ENCODE results near the gene L3MBTL3. TPM values are rescaled to one million over a fixed set of nuclear protein-coding genes. Genes with fewer than 3 reads are reported as not detected.

The L3MBTL3 gene
- total RNA-seq, 1 donor from 2014 or later, result 15.1 TPM

DNA sequence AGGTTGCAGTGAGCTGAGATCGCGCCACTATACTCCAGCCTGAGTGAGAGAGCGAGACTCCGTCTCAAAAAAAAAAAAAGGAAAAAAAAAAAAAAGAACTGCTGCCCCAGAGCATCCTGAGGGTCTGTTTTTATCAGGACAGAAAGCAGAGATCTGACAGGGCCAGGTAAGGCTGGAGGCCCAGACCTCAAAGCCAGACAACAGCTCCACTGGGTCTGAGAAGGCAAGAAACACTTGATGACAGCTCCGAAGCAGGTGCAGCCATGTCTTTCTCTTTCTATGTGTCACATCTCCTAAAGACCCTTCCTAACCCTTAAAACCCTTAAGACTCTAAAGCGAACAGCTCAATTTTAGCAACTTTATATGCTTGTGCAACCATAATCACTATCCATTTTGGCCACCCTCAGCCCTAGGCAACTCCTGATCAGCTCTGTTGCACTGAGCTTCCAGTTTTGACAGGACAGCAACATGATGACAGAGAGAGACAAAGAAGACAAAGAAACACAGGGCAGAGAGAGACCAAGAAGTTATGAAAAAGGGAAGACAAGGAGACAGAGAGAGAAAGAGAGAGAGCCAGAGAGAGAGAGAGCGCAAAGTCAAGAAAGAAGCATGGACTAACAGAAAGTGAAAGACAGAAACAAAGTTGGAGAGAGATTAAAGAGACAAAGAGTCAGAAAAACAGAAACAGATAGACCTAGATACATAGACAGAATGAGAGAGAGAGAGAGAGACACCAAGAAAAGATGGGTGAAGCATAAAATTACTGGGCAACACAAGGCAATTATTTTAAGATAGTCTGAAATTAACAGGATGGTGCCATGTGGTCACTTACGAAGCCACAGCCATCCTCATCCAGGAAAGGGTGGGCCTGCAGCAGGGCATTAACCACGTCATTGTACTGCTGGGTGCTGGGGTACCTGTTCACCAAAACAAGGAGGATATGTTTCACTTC, 165.2 kb downstream of the L3MBTL3 start:
- DNase-seq (ENCODE audit: low spot score), result no peak

DNA sequence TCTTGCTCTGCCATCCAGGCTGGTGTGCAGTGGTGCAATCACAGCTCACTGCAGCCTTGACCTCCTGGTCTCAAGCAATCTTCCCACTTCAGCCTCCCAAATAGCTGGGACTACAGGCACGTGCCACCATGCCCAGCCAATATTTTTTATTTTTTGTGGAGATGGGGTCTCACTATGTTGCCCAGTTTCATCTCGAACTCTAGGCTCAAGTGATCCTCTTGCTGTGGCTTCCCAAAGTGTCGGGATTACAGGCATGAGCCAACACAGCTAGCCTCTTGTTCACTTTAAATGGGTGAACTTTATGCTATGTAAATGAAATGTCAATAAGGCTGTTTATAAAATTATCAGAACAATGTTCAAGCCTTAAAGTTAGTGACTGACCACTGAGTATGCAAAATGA, 167.3 kb downstream of the L3MBTL3 start:
- no peak for DNase-seq (ENCODE audit: low spot score)

DNA sequence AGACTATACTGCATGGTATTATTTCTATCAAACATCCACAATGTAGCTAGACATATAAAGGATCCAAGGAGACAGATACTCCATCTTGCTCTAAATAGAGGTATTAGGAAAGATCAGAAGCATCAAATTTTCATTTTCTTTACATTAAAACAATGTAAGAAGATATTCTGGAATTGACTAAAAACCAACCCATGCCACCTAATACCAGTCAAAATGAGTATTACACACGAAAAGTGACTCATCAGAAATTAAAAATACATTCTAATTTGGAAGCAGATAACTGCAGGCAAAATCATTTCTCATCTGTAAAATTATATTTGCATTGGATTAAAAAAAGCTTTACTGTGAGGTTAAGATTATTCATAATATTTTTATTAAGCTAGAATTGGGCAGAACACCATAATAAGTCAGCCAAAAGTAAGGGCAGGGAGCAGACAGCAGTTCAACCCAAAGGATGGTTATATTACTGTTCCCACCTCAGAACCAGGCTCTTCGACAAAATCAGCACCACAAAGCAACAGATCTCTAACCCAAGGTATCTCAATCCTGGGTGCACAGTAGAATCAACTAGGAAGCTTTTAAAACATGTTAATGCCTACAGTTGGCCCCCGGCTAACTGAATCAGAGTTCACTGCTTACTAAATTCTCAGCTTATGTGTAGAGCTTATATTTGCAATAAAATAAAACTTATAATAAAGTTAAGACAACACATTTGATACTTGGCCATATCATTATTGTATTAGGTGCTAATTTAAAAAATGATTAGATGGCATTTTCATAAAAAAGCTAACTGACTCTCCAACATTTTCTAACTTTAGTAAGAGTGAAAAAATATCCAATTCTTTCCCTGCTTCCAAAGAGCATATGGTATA, 169.2 kb downstream of the L3MBTL3 start:
- no peak for DNase-seq (ENCODE audit: low spot score)

DNA sequence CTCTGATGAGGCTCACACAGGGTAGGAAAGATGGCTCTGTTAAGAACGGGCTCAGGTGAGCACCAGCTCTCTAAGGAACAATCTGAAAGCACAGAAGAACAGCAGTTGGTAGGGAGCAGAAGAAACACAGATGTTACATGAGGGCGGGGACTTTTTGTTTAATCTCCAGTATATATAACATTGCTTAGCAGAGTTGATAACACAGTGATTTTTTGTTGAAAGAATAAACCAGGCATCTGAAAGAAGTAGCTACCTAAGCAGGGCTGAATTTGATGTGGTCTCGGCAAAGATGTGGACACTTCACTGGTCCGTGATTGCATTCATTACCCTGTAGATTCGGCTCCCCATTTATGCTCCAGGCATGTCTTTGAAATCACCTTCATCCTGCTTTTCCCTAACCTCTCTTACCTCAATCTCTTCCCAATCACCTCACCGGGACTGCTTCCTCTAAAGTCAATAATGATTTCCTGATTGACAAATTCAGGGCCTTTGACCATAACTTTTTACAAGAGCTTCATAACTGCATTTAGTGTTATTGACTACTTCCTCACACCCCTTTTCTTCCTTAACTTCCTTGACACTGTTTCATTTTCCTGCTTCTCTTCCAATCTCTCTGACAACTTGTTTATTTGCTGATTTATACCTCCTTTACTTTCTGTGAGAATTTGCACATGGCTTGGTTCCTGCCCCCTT, 170.0 kb downstream of the L3MBTL3 start:
- no peak for DNase-seq (ENCODE audit: low spot score)

DNA sequence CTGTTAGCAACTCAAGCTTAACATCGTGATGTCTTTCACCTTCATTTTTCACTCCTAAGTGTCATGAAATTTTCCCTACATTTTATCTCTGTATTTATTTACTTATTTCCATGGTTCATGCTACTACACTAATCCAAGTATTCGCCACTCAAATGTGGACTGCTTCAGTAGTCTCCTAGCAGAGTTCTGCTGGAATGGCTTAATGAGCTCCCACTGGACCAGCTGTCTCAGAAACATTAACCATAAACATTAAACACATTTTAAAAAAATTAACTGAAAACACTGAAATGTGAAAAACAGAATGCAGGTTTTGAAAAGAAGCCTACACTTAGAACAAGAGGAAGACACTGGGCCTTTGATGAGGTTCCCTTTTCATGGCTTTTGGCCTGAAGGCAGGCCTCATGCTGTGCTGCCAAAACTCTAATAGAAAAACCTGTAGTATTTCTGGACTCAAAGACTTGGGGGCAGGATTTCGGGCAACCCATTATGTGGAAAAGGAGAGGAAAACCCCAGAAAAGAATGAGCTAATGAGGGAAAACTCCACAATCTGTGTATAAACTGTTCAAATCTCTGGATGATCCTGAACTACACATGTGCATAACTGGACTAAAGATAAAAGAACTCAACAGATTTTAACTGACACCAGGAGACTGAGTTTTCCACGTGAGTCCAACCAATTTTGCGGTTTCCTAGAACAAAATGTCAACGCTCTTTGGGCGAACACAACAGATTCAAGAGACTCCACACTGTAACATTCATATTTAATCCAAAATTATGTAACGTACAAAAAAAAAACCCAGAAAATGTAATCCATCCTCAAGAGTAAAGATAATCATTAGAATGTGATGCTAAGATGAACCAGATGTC, 171.4 kb downstream of the L3MBTL3 start:
- no peak for DNase-seq (ENCODE audit: low spot score)

Other genes starting within 250 kb of the L3MBTL3 start
- gene TMEM244, start 157.3 kb upstream of the L3MBTL3 start, total RNA-seq, result not detected
- gene SAMD3, start 204.4 kb downstream of the L3MBTL3 start, total RNA-seq, result 1.9 TPM

All from ureter (tissue), 1 donor.